ENCODE measurements around the gene MAPT. TPM values are rescaled to one million over a fixed set of nuclear protein-coding genes. Genes with fewer than 3 reads are reported as not detected.
"Not testable (repeated sequence)": the region's sequence is repeated elsewhere in the genome, so short reads cannot be mapped to it uniquely, and the experiment has no call there.

The MAPT gene
- total RNA-seq, 1 experiment from 2014 or later = 1.6 TPM

- CTCF ChIA-PET = interaction anchor here (0.5 to 1.6 kb wide), 2 partner anchors 257 to 331 kb away, joined by 3 to 5 read pairs; no protein-coding TSS in a partner anchor
- H3K36me3 Mint-ChIP-seq (ENCODE audit: insufficient read depth, unreplicated experiment) = no peaks in the 10 kb centered on the region
- intact Hi-C loops (cut with micrococcal nuclease; ENCODE audit: unreplicated experiment) = no loop called here
- peaks cover 50% of the 10 kb centered on the region for H3K27me3 Mint-ChIP-seq (ENCODE audit: unreplicated experiment)
- H3K4me3 Mint-ChIP-seq (ENCODE audit: low read depth, unreplicated experiment) = no peak overlapping the region
- no peak for TF ChIP-seq CTCF (IDR thresholded peaks at IDR 0.05; ENCODE audit: unreplicated experiment)
- no peak overlapping the region for H3K27ac Mint-ChIP-seq (ENCODE audit: unreplicated experiment)
- H3K9me3 Mint-ChIP-seq (ENCODE audit: low read depth, unreplicated experiment) = no peaks in the 10 kb centered on the region
- no TSS peak for BruUV-seq (replicated peaks)
- DNase-seq = no peak
- peaks cover 8% of the 10 kb centered on the region for H3K4me1 Mint-ChIP-seq (ENCODE audit: low read depth, unreplicated experiment)
Measured at GRCh38 chr17:45956090-45956489, 61.7 kb downstream of the MAPT start.

DNA sequence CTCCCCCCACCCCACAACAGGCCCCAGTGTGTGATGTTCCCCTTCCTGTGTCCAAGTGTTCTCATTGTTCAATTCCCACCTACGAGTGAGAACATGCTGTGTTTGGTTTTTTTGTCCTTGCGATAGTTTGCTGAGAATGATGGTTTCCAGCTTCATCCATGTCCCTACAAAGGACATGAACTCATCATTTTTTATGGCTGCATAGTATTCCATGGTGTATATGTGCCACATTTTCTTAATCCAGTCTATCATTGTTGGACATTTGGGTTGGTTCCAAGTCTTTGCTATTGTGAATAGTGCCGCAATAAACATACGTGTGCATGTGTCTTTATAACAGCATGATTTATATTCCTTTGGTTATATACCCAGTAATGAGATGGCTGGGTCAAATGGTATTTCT, 62.4 kb downstream of the MAPT start:
- BruUV-seq (replicated peaks); H3K27ac Mint-ChIP-seq (ENCODE audit: unreplicated experiment); CTCF ChIA-PET; H3K9me3 Mint-ChIP-seq (ENCODE audit: low read depth, unreplicated experiment); H3K4me3 Mint-ChIP-seq (ENCODE audit: low read depth, unreplicated experiment); H3K36me3 Mint-ChIP-seq (ENCODE audit: insufficient read depth, unreplicated experiment); H3K4me1 Mint-ChIP-seq (ENCODE audit: low read depth, unreplicated experiment); intact Hi-C loops (cut with micrococcal nuclease; ENCODE audit: unreplicated experiment); DNase-seq: not testable (repeated sequence)
- peaks cover 43% of the 10 kb centered on the region for H3K27me3 Mint-ChIP-seq (ENCODE audit: unreplicated experiment)

GRCh38 chr17:45958307-45958706, 64.0 kb downstream of the MAPT start:
- Mint-ChIP-seq H3K36me3 (ENCODE audit: insufficient read depth, unreplicated experiment) (no peaks in the 10 kb centered on the region), H3K27ac (ENCODE audit: unreplicated experiment) (no peak overlapping the region), H3K4me3 (ENCODE audit: low read depth, unreplicated experiment) (no peak overlapping the region), H3K4me1 (ENCODE audit: low read depth, unreplicated experiment) (peaks cover 8% of the 10 kb centered on the region), H3K9me3 (ENCODE audit: low read depth, unreplicated experiment) (no peaks in the 10 kb centered on the region), H3K27me3 (ENCODE audit: unreplicated experiment) (peaks cover 28% of the 10 kb centered on the region)
- no peak for TF ChIP-seq CTCF (IDR thresholded peaks at IDR 0.05; ENCODE audit: unreplicated experiment)
- intact Hi-C loops (cut with micrococcal nuclease; ENCODE audit: unreplicated experiment) = no loop called here
- BruUV-seq (replicated peaks) = no TSS peak
- CTCF ChIA-PET = no interaction called here
- no peak for DNase-seq

- Mint-ChIP-seq H3K9me3 (ENCODE audit: low read depth, unreplicated experiment) (no peaks in the 10 kb centered on the region), H3K4me3 (ENCODE audit: low read depth, unreplicated experiment) (no peak overlapping the region), H3K36me3 (ENCODE audit: insufficient read depth, unreplicated experiment) (no peaks in the 10 kb centered on the region), H3K27me3 (ENCODE audit: unreplicated experiment) (peaks cover 19% of the 10 kb centered on the region), H3K27ac (ENCODE audit: unreplicated experiment) (no peak overlapping the region), H3K4me1 (ENCODE audit: low read depth, unreplicated experiment) (peaks cover 8% of the 10 kb centered on the region)
- TF ChIP-seq CTCF (IDR thresholded peaks at IDR 0.05; ENCODE audit: unreplicated experiment) = no peak
- no peak for DNase-seq
- intact Hi-C loops (cut with micrococcal nuclease; ENCODE audit: unreplicated experiment) = no loop called here
- BruUV-seq (replicated peaks) = no TSS peak
- CTCF ChIA-PET = no interaction called here
Measured at GRCh38 chr17:45958994-45959665, 64.8 kb downstream of the MAPT start.

- intact Hi-C loops (cut with micrococcal nuclease; ENCODE audit: unreplicated experiment) = no loop called here
- H3K9me3 Mint-ChIP-seq (ENCODE audit: low read depth, unreplicated experiment) = no peaks in the 10 kb centered on the region
Measured at GRCh38 chr17:45960311-45960710, 66.0 kb downstream of the MAPT start.

More at GRCh38 chr17:45960311-45960710, 66.0 kb downstream of the MAPT start:
- Mint-ChIP-seq H3K36me3 (ENCODE audit: insufficient read depth, unreplicated experiment) (no peaks in the 10 kb centered on the region), H3K27me3 (ENCODE audit: unreplicated experiment) (peaks cover 9% of the 10 kb centered on the region), H3K27ac (ENCODE audit: unreplicated experiment) (no peak overlapping the region), H3K4me3 (ENCODE audit: low read depth, unreplicated experiment) (no peak overlapping the region), H3K4me1 (ENCODE audit: low read depth, unreplicated experiment) (peaks cover 3% of the 10 kb centered on the region)
- DNase-seq = no peak
- TF ChIP-seq CTCF (IDR thresholded peaks at IDR 0.05; ENCODE audit: unreplicated experiment) = no peak
- CTCF ChIA-PET = interaction anchor here (0.7 kb wide), 1 partner anchor 66 kb away, joined by 5 read pairs; the partner anchor contains the start of gene MAPT
- BruUV-seq (replicated peaks) = no TSS peak

Data from Calu3 (cell line).